Measurements from ENCODE around the gene CEP170. TPM values are rescaled to one million over a fixed set of nuclear protein-coding genes. Genes with fewer than 3 reads are reported as not detected.

Gene CEP170
- total and polyA plus RNA-seq, 2 experiments from 2014 or later: 45.9 to 76.9 TPM

DNA sequence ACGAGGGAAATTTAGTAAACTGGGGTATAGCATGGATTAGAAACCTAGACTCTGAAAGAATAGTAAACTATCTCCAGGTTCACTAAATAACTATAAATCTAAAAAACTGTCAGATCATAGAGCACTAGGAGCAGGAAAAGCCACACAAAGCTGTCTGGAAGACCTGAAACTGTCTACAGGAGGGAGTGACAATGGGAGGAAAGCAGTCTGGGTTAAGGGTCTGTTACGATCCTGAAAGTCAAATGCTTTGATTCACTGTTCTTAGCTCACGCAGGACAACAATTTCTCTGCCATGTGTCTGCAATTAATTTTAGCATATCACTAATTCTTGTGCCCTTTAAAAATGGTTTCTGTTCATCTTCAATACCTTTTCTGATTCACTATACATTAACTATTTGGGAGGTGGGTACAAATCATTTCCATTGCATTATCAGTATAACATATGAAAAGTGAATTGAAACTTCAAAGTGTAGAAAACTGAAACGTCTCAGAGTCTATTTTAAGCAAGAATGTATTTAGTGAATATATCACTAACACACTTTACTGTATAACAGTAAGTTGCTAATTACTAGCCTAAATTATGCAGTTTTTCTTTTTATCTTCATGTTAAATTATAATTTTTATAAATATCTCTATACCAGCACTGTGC is 18.4 kb downstream of the CEP170 start:
- TF ChIP-seq, protein P1, sequence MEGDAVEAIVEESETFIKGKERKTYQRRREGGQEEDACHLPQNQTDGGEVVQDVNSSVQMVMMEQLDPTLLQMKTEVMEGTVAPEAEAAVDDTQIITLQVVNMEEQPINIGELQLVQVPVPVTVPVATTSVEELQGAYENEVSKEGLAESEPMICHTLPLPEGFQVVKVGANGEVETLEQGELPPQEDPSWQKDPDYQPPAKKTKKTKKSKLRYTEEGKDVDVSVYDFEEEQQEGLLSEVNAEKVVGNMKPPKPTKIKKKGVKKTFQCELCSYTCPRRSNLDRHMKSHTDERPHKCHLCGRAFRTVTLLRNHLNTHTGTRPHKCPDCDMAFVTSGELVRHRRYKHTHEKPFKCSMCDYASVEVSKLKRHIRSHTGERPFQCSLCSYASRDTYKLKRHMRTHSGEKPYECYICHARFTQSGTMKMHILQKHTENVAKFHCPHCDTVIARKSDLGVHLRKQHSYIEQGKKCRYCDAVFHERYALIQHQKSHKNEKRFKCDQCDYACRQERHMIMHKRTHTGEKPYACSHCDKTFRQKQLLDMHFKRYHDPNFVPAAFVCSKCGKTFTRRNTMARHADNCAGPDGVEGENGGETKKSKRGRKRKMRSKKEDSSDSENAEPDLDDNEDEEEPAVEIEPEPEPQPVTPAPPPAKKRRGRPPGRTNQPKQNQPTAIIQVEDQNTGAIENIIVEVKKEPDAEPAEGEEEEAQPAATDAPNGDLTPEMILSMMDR (IDR thresholded peaks at IDR 0.05; ENCODE audit: low read depth, low read length): no peak
- peak overlapping the region; percentile 2 for H3K27ac ChIP-seq
- H3K4me3 ChIP-seq: no peak overlapping the region
- no peaks in the 10 kb centered on the region for H3K9me3 ChIP-seq (ENCODE audit: low read depth)
- H3K4me1 ChIP-seq (ENCODE audit: low read depth): peaks cover 2% of the 10 kb centered on the region
- H3K36me3 ChIP-seq: peaks cover 3% of the 10 kb centered on the region
- no peaks in the 10 kb centered on the region for H3K27me3 ChIP-seq
- DNase-seq (ENCODE audit: low read depth in 1 of 2, low spot score in 1 of 2): no peak

DNA sequence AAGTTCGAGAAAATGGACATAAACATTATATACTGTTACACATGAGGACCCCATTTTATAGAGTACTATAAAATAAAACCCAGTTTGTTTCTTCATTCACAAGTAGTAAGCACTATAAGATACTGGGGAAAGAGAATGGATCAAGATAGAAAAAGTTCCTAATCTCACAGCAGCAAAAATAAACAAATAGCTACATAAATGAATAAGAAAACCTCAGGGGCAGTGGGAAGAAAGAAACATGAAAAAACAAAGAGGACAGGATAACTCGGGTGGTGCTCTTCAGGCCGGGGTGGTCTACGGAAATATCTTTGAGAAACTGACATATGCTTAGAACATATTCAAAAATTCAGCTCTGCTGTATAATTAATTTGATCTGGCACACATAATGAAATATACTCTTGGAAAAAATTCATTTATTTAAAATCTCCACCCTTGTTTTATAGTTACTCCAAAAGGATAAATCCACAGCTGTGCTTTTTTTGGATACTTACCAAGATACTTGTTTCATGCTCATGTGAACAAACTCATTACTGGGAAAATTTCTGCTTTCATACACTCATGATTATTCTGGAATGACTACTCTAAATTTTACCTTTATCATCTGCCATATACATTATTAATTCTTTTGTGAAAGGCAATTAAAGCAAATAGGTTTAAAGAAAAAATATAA is 20.0 kb downstream of the CEP170 start:
- no peaks in the 10 kb centered on the region for H3K27me3 ChIP-seq
- TF ChIP-seq, protein P1 (IDR thresholded peaks at IDR 0.05; ENCODE audit: low read depth, low read length): no peak
- DNase-seq (ENCODE audit: low read depth in 1 of 2, low spot score in 1 of 2): peak in 1 of 2 donors; percentile 48
- H3K9me3 ChIP-seq (ENCODE audit: low read depth): no peaks in the 10 kb centered on the region
- no peak overlapping the region for H3K4me3 ChIP-seq
- peaks cover 3% of the 10 kb centered on the region for H3K36me3 ChIP-seq
- H3K4me1 ChIP-seq (ENCODE audit: low read depth): peaks cover 2% of the 10 kb centered on the region
- no peak overlapping the region for H3K27ac ChIP-seq

DNA sequence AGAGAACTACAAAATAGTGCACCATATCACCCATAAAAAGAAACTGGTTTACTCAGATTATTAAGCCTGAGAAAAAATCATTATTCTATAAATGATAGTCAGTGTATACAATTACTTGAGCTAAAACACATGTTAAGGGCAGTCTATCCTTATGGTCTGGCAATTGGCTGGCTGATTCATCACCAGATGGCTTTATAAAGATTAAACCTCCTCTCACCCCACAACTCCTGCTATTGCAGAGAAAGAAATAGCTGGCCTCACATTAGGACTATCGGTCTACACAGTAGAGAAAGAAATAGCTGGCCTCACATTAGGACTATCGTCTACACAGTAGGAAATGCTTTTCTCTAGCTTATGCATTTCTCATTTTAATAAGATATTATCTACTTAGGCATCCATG is 21.2 kb downstream of the CEP170 start:
- no peak overlapping the region for H3K27ac ChIP-seq
- TF ChIP-seq, protein P1 (IDR thresholded peaks at IDR 0.05; ENCODE audit: low read depth, low read length): no peak
- peaks cover 2% of the 10 kb centered on the region for H3K4me1 ChIP-seq (ENCODE audit: low read depth)
- peaks cover 3% of the 10 kb centered on the region for H3K36me3 ChIP-seq
- no peaks in the 10 kb centered on the region for H3K9me3 ChIP-seq (ENCODE audit: low read depth)
- no peaks in the 10 kb centered on the region for H3K27me3 ChIP-seq
- H3K4me3 ChIP-seq: no peak overlapping the region
- peak in 1 of 2 donors; percentile 79 for DNase-seq (ENCODE audit: low read depth in 1 of 2, low spot score in 1 of 2)

DNA sequence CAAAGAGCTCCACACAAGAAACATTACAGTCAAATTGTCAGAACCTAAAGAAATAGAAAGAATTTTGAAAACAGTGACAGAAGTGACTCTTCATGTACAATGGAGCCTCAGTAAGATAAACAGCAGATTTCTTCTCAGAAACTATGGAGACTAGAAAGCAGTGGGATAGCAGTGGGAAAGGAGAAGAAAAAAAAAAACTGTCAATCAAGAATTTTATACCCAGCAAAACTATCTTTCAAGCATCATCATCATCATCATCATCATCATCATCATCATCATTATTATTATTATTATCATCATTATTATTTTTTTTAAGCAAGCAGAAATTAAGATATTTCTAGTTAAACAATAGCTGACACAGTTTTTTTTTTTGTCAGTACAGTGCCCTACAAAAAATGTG is 24.2 kb downstream of the CEP170 start:
- H3K27me3 ChIP-seq: no peaks in the 10 kb centered on the region
- no peaks in the 10 kb centered on the region for H3K36me3 ChIP-seq
- H3K4me1 ChIP-seq (ENCODE audit: low read depth): no peaks in the 10 kb centered on the region
- TF ChIP-seq, protein P1 (IDR thresholded peaks at IDR 0.05; ENCODE audit: low read depth, low read length): no peak
- DNase-seq (ENCODE audit: low read depth in 1 of 2, low spot score in 1 of 2): peak; percentile 28
- H3K4me3 ChIP-seq: no peak overlapping the region
- H3K27ac ChIP-seq: no peak overlapping the region
- H3K9me3 ChIP-seq (ENCODE audit: low read depth): no peaks in the 10 kb centered on the region

DNA sequence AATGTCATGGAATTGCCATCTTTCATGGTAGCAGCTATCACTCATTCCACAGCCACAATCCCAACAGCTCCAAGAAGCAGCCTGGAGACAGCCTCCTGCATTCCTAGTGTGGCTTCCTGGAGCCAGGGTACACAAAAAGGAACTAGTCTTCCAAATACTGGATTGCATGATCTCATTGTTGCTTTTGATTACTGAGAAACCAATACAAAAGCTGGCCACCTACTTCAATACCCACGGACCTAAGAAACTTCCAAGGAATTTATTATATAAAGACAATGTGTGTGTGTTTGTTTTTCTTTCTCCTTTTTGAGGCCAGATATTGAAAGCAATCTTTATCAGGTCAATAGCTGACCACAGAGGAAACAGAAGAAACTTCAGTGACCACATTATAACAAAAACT is 25.6 kb downstream of the CEP170 start:
- H3K27me3 ChIP-seq: no peaks in the 10 kb centered on the region
- H3K27ac ChIP-seq: no peak overlapping the region
- peaks cover 2% of the 10 kb centered on the region for H3K36me3 ChIP-seq
- no peak overlapping the region for H3K4me3 ChIP-seq
- TF ChIP-seq, protein P1 (IDR thresholded peaks at IDR 0.05; ENCODE audit: low read depth, low read length): no peak
- peaks cover 7% of the 10 kb centered on the region for H3K4me1 ChIP-seq (ENCODE audit: low read depth)
- DNase-seq (ENCODE audit: low read depth in 1 of 2, low spot score in 1 of 2): no peak
- H3K9me3 ChIP-seq (ENCODE audit: low read depth): no peaks in the 10 kb centered on the region

Data from cardiac muscle cell (in vitro differentiated cells and primary cell).